HG03432 (cell line): ENCODE data around the gene THSD4.

ENCODE experiments used
- ATAC-seq: cut with Tn5 transposase; IDR thresholded peaks from one replicate; pipeline ENCODE4 v1.9.1; 2021; ENCODE audit warnings: mild to moderate bottlenecking, moderate library complexity; ENCODE audit not compliant: unreplicated experiment

THSD4 gene

DNA sequence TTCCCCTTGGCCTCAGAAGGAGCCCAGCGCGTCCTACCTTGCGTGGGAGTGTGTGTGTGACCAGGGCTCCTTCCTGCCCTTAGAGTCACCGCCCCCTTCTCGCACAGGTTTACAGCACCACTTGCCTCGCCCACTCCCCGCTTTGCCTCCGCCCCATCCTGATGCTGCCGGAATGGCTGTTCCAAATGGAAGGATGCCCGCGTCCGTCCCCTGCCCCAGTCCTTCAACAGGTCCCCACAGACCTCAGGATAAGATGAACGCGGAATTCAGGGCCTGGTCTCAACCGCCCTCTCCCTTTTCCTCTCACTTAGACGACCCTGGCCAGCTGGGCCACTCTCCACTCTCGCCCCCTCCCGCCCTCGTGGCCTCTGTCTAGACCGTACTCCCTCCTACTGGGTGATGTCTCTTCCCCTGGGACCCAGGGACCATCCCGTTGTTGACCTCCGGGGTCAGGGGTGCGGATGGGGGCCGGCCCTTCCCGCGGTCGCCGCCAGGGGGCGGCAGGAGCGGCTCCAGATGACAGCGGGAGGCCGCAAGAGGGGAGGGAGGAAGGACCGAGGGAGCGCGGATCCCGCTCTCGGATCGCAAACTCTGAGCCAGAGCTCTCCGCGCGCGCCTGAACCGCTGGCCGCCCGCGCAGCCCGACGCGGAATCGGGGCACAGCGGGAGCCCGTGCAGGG lies at the start of gene THSD4:
TSS of gene THSD4 (plus strand) at position 585 of the 680 bp plus-strand sequence.
- peak; percentile 84 for ATAC-seq

DNA sequence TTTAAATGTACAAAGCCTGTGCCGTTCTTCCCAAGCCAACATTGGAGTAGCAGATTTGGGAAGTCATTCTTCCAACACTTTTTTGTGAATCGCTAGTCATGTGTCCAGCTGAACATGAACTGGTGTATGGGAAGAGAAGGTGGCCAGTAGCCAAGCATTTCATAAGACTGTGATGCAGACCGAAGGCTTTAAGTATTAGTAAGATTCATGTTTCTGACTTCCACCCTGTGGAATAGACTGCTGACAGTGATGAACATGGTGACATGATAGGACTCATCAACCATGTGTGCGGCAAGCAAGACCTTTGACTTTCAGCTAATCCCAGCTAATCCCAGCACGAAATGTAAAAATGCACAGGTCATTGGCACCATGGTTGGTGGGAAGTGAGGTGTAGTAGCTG lies 48.3 kb upstream of the THSD4 start:
- ATAC-seq: no peak

DNA sequence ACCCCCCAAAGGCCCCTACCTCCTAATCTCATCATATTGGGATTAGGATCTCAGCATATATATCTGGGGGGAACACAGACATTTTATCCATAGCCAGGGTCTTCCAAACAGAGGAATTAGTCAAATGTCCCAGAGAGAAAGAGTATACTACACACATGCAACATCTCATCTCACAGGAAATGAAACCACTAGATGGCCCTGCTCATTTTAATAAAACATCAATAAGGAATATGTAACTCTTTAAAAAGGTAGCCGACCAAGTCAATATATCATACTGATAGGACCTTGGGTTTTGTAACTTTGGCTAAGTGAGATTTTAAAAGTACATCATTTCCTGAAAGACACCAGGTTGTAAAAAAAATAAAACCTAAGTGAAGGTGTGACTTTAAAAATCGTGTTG lies 45.6 kb upstream of the THSD4 start:
- ATAC-seq: no peak

DNA sequence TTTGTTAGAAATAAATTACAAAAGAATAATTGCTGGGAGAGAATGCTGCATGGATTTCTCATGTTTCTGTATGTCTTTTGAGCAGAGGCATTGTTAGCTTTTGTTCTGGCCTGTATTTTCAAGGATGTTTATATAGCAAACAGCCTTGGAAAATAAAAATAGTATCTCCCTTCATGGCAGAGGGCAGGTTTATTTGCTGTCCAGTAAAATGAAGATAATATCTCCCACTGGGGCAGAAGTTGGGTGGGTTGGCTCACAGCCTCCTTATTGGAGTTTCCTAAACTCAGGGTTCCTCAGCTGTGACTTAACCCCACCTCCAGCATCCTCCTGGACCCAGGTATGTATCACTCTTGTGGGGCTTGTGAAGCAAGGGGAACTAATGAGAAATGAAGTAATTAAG lies 43.7 kb upstream of the THSD4 start:
- ATAC-seq: no peak

DNA sequence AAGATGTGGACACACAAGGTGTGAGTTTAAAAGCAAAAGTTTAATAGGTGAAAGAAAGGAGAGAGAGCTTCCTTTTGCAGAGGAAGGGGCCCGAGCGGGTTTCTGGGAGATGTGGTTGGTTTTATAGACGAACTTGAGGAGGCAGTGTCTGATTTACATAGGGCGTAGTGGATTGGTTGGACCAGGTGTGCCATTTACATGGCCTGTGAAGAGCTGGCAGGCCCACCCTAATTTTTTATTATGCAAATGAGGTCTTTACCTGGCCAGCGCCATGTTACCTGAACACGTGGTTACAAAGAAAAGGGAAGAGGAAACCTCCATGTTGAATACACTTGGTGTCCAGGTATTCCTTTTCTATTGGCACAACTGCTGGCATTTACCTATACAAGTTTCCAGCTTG lies 42.8 kb upstream of the THSD4 start:
- no peak for ATAC-seq

DNA sequence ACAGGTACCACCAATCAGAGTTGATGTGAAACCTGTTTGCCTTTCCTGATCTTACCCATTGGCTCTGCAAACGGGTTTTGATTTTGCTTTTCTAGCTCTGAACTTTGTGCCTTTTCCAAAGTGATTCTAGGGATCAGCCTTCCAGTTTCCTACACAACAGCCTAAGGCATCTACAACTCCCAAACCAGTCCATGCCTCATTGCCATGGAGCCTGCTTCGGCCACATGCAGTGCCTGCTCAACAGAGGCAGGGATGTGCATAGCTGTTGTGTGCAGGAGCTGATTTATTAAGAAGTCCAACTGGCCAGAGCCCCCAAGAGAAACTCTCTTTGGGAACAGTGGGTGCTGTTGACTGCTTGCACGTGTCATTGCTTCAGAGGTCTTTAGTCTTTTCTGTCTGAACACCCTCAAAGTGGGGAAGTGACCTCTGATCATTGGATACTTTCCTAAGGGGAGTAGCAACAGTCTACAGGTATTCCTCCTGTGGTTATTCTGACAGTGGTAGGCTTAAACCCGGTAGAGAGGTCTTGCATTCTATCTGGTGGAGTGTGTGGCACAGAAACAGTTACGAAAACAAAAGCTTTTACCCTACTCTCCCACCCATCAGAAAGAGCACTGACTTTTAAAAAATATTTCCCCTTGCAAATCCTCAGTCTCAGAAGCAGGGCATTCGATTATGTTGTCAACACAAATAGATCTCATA lies 36.6 kb upstream of the THSD4 start:
- ATAC-seq: no peak

DNA sequence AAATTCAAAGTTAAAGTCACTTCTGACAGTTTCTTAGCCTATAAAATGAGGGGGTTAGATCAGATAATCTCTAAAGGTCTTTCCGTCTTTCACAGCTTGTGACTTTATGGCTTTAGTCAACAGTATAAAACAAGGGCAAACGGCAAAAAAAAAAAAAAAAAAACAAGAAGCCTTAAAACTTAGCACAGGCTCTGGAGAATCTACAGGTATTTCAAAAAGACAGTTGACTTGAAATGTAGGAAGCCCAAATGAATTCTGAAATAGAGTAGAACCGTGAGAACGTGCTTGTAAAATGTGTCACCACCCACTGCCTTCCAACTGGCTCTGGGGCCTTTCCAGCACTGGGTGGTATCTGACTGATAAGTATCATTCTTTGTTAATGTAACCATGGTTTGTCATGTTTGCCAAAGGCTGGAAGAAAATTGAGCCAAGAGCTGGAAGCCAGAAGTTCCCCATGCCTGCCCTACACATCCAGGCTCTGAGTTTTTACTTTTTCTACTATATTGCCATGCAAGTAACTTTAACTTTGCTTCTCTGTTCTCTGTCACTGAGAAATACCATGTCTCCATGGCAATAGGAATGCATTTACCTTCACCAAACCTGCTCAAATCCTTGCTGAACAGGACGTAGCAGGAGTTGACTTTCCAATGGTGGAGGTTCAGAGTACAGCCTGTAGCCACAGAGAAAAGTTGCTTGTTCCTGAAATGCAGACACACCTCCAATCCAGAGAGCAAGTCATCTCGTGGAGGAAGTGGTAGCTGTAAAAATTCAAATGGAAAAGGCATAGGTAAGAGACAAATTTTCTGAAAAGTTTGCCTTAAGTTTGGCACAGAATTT lies 35.8 kb upstream of the THSD4 start:
- no peak for ATAC-seq

DNA sequence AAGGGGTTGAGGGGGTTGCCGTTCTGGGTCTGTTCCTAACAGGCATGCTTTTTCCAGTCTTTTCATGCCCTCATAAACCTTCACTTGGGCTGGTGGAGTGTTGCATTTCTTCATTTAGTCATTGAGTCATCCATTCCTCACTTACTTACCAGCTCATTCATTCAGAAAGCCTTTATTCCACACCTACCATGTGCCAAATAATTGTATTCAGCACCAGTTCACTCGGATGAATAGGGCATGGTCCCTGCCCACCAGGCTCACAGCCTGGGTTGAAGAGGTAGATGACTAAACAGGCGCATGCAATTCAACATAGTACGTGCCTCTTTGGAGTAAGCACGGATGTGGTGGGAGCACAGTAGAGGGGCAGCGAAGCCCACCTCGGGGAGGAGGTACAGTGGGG lies 35.1 kb upstream of the THSD4 start:
- ATAC-seq: no peak

DNA sequence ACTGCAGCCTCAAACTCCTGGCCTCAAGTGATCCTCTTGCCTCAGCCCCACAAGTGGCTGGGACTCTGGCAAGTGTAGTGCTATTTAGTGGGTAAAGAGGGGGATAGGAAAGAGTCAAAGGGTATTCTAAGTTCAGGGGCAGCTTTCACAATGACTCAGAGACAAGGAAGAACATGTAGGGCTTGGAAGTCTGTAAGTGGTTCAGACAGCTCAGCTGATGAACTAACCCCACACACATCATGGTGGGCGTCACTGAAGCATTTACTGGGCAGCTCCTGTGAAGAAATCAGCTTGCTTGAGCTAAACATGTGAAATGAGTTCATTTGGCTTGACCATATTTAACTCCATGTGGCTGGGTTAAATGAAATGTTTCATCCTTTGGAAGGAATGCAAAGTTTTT lies 34.6 kb upstream of the THSD4 start:
- ATAC-seq: no peak

DNA sequence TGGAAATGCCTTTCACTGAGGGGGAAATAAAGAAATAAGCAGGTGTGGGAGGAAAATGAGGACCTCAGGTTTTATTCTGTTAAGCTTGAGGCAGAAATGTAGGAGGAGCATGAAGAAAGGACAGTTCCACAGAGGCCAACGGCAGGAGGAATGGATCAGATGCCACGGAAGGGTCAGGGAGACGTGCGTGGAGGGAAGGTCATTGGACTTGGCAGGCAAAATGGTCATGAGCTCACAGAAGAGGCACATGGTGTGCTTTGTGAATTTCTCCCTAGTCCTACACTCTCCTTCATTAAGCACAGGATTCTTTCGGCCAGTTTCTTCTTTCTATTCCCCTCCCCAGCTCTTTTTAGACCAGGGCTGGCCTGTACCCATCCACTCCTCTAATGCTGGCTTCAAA lies 32.5 kb upstream of the THSD4 start:
- ATAC-seq: no peak

DNA sequence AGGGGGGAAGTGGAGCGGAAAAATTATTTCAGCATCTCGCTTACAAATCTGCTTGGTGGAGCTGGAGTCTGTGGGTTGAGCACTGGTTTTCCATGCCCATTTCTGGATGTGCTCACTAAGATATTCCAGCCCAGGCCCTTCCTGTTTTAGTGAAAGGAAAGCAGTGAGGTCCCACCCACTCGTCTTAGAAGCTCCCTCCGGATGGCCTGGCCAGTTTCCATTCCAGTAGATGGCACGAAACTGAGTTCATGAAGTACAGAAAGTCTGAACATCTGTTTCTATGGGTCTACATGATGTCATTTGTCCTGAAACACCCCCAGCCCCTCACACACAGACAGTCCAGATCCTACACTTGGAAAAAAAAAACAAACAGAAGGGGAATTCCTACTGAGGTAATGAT lies 31.9 kb upstream of the THSD4 start:
- no peak for ATAC-seq

DNA sequence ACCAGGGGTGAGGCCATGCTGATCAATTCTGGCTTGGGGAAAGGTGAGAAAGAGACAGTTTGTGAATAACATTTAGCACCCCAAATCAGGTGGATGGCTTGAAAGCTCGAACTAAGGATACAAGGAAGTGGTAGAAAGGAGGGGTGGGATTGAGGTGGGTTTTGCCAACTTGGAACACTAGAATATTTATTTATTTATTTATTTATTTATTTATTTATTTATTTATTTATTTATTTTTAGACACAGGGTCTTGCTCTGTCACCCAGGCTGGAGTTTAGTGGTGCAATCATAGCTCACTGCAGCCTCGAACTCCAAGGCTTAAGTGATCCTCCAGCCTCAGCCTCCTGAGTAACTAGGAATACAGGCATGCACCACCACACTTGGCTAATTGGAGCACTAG lies 31.0 kb upstream of the THSD4 start:
- ATAC-seq: no peak

DNA sequence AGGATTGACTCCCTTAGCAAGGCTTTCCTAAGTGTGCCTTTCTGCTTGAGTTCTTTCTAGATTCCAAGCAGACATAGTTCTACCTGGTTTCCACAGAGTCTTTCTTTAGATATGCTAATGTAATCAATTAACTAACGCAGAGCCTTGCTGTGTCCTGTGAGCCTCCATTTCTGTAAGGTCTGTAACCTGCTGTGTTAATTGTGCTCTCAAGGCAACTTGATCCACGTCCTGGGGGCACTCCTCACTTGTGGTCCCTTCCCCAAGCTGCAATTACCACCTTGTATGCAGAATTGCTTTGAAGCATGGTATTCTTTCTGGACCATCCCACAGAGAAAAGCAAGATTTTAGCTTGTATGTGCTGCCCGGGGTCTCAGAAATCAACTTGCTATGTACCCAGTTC lies 29.5 kb upstream of the THSD4 start:
- no peak for ATAC-seq

DNA sequence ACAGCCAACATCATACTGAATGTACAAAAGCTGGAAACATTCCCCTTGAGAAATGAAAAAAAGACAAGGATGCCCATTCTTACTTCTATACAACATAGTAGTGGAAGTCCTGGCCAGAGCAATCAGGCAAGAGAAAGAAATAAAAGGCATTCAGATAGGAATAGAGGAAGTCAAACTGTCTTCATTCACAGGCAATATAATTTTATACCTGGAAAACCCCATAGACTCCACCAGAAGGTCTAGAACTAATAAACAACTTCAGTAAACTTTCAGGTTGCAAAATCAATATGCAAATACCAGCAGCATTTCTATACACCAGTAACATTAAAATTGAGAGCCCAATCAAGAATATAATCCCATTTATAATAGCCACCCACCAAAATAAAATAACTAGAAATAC lies 27.1 kb upstream of the THSD4 start:
- no peak for ATAC-seq

DNA sequence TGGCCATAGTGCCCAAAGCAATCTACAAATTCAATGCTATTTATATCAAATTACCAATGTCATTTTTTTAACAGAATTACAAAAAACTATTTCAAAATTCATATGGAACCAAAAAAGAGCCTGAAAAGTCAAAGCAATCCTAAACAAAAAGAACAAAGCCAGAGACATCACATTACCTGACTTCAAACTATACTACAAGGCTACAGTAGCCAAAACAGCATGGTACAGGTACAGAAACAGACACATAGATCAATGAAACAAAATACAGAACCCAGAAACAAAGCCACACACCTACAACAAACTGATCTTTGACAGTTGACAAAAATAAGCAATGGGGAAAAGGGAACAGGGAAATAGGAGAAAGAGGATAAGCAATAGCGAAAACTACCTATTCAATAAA lies 26.6 kb upstream of the THSD4 start:
- ATAC-seq: no peak

DNA sequence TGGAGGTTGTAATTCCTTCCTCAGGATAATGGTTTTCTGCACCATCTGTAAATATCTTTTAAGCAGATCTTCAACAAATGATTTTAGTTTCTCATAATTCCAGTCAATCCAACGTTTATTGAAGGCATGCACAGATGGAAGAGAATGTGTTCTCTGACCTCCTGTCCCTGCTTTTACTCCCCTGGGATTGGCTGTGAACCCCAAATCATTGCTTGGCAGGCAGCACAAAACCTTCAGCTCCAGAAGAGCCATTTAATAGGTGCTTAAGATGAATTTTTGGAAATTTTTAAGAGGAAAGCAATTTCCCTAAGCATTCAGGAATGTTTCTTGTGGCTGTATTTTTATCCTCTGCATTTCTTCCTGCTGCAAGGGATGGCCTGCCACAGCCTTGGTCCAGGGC lies 25.5 kb upstream of the THSD4 start:
- no peak for ATAC-seq

DNA sequence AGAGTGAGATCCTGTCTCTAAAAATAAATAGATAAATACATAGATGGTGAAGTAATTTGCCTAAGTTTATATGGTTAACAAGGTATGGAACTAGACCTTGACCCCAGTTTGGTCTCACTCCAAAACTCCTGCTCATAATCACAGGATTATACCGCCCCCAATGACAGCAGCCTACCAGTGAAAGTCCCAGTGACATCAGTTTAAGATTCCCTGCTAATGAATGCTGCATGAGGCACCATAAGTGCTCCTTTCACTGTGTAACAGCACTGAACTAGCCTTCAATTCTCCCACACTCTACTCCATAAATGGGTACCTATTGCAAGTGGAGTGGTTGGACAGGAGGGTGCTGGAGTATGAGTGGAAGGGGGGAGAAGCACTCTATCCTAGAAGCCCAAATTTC lies 23.7 kb upstream of the THSD4 start:
- no peak for ATAC-seq

DNA sequence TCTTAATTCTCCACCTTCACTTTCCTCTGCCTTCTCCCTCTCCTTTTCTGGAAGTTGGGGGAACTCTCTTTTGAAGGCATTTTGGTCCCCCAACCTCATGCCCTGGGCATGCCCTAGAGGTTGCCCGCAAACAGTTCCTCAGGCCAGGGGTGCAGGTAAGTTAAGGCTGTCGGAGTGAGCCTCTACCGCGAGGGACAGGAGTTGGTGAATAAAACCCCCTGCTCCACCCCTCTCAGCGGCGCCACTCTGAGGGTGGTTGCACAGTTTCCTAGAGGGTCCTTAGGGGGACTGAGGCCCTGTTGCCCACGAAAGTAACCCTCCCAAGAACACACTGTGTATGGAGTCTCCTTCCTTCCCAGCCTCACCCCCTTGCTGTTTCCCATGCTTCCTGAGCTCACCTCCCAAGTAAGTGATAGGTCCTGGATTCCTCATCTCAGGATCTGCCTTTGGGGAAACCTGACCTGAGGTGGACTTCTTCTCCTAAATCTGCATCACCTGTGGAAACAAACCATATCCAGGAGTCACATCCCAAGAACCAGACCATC lies 23.1 kb upstream of the THSD4 start:
- no peak for ATAC-seq

DNA sequence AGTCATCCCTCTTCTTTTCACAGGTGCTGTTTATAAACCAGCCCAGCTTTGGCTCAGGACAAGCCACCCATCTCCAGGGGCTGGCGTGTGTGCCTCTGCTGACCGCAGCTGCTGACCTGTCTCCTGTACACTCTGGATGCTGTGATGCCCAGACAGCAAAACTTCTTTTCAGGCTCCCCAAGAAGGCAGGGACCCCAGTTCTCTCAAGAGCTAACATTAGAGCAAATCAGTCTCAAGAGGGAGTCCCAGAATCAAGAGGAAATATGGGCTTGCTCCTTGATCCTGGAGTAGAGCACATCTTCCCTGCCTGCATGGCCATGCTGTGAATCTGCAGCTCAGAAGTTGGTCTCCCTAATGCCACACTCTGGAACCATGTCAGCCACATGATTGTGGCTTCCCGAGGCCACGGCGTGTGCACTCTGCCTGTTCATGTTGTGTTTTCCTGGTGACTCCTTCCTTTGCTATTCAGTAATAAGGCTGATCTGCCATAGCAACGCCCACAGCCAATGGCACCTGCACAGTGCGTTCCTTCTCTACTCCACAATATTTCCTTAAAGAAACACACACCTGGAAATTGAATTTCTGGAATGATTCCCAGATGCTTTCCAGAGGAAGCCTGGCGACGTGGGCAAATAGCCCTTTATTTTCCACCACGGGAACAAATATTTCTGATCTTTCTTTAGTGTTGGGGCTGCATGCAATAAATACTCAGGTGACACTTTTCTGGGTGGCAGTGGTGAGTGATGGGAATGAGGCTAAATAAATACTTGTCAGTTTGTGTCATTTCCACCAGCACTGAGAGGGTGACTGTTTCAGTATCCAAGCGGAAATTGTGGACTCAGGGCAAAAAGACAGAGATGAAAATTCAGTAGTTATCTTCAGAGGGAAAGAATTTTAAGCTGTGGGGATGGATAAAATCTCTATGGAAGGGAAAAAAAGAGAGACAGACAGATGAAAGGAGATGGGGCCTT lies 21.9 kb upstream of the THSD4 start:
- ATAC-seq: no peak

DNA sequence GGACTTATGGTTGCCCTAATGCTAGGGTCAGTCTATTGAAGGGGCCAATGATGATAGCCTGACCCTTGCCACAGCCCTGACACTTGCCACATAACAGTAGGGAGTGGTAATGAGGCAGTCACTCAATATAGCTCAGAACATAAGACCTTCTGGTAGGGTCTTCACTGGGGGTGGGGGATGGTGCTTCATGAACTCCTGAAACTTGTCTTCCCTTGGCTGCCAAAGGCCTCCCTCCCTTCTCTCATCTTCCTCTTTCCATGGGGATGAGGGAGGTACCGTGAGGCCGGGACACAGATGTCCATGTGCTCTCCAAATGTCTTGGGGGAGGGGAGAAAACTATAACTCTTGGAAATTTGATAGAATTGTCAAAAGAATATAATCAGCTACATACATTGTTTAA lies 21.1 kb upstream of the THSD4 start:
- ATAC-seq: no peak

DNA sequence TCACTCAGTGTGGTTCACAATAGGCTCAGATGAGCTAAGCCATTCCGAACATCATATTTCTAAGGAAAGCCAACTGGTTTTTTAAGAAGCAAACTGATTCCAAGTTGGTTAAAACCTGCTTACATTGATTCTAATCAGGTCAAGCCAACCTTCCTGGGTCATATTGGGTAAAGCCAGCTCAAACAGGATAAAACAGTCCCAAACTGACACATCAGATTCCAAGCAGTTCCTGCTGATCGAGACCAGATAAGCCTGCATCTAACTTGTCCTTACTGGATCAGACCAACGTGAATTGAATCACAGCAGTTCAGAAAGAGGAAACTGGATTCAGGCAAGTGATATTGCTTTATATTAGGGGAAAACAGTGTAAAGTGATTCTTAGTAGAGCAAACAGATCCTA lies 18.6 kb upstream of the THSD4 start:
- ATAC-seq: no peak
